Lung (tissue), 12 donors: ENCODE measurements around the gene OR4N2. TPM values are rescaled to one million over a fixed set of nuclear protein-coding genes. Genes with fewer than 3 reads are reported as not detected.
"Not testable (repeated sequence)": the region's sequence is repeated elsewhere in the genome, so short reads cannot be mapped to it uniquely, and the experiment has no call there.

Experiments
- ATAC-seq: fragments of 200-7000 bp; cut with Tn5 transposase; one replicate; pipeline ENCODE4 v1.9.1; 2020; ENCODE audit warnings: moderate number of reproducible peaks; ENCODE audit not compliant: insufficient read depth, low FRiP score
- DNase-seq, 3 donors: peaks; one replicate each; pipeline ENCODE4 v3.0.0-alpha.2; 2013 to 2017
- H3K27ac ChIP-seq, 2 donors: one replicate each; pipeline ENCODE4 v1.5.1; 2013; ENCODE audit warnings: mild to moderate bottlenecking in 2 of 2, moderate library complexity in 2 of 2, control low read depth in 1 of 2, inconsistent platforms in 1 of 2, low read depth in 1 of 2, low read length in 1 of 2
- H3K27me3 ChIP-seq, 3 donors: one replicate each; pipeline ENCODE4 v1.5.1; 2013; ENCODE audit warnings: low read length in 2 of 3; ENCODE audit not compliant: control insufficient read depth in 3 of 3, insufficient read depth in 3 of 3
- H3K36me3 ChIP-seq, 4 donors: one replicate each; pipeline ENCODE4 v1.5.1; 2013; ENCODE audit warnings: low read length in 4 of 4, mild to moderate bottlenecking in 1 of 4, moderate library complexity in 1 of 4; ENCODE audit not compliant: control insufficient read depth in 4 of 4, insufficient read depth in 4 of 4
- H3K4me1 ChIP-seq, 5 donors: one replicate each; pipeline ENCODE4 v1.5.1; 2013; ENCODE audit warnings: low read length in 5 of 5, mild to moderate bottlenecking in 2 of 5, moderate library complexity in 1 of 5; ENCODE audit not compliant: control insufficient read depth in 5 of 5, insufficient read depth in 5 of 5
- H3K4me3 ChIP-seq: one replicate; pipeline ENCODE4 v1.5.1; 2013; ENCODE audit warnings: mild to moderate bottlenecking, control low read depth, moderate library complexity
- H3K9ac ChIP-seq, 2 donors: one replicate each; pipeline ENCODE4 v1.5.1; 2013; ENCODE audit warnings: low read length in 2 of 2, control low read depth in 1 of 2; ENCODE audit not compliant: insufficient read depth in 1 of 2
- H3K9me3 ChIP-seq, 4 donors: one replicate each; pipeline ENCODE4 v1.5.1; 2013; ENCODE audit warnings: low read length in 3 of 4, mild to moderate bottlenecking in 1 of 4, moderate library complexity in 1 of 4; ENCODE audit not compliant: control insufficient read depth in 4 of 4, insufficient read depth in 3 of 4
- WGBS, 2 donors: extraction: QIAGEN DNeasy Blood & Tissue Kit; methylation state at CpG; one replicate each; pipeline ENCODE4 v1.1.7; 2013; 5-methylcytosine and 5-hydroxymethylcytosine counted together
- polyA plus RNA-seq, 2 donors: library from polyadenylated mRNA; stranded (reverse); fragments of 200-250 nt; gene quantifications; one replicate each; pipeline ENCODE4 v1.2.1, GENCODE V29; 2013
- total RNA-seq, 2 donors: library from RNA; depleted of rRNA in 1 of 2; stranded (reverse); fragments of >200 nt in 1 of 2; gene quantifications; one replicate each; pipeline ENCODE4 v1.2.1, GENCODE V29; 2014 to 2021
- TF ChIP-seq, protein P1 (sequence below): IDR thresholded peaks from 2 replicates; pipeline ENCODE4 v1.5.1; 2012; ENCODE audit warnings: mild to moderate bottlenecking; ENCODE audit errors: control extremely low read depth, extremely low read depth
- donor health status: control.
- donor health status: control.
- donor health status: Bipolar disorder and iron deficiency.
- donor health status: healthy.
- donor health status: DM: yes; HTN: yes; CAD: no.

Gene OR4N2
- total and polyA plus RNA-seq, 4 donors, result 0.02 TPM; not detected in 3

DNA sequence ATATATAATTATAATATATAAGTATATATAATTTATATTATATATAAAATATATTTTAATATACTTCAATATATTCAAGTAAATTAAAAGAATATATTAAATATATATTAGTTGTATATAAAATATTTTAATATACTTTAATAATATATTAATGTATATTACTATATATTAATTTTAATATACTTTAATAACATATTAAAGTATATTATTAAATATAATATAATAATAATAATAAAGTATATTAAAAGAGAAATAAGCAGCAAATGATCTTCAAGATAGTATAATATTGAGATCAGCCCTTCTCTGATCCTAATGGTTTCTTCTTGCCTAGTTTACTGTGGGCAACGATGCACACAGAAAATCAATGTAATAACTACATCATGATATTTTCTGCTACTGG, 28.0 kb upstream of the OR4N2 start:
- no peaks in the 10 kb centered on the region for H3K4me1 ChIP-seq
- 74% methylated on average over 1 of the region's 1 CpG for WGBS, 2 donors

DNA sequence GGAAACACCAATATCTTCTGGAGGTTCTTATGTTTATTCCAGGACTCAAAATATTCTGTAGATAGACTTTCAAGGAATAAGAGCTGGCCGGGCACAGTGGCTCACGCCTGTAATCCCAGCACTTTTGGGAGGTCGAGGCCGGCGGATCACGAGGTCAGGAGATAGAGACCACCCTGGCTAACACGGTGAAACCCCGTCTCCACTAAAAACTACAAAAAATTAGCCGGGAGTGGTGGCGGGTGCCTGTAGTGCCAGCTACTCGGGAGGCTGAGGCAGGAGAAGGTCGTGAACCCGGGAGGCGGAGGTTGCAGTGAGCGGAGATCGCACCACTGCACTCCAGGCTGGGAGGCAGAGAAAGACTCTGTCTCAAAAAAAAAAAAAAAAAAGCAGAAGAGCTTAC, 17.7 kb upstream of the OR4N2 start:
- not testable (repeated sequence) for ATAC-seq, H3K36me3 ChIP-seq, H3K4me3 ChIP-seq, H3K9ac ChIP-seq, H3K9me3 ChIP-seq, H3K27ac ChIP-seq, H3K4me1 ChIP-seq, DNase-seq, H3K27me3 ChIP-seq
- WGBS, 2 donors, result 84 to 85% methylated on average over 16 of the region's 16 CpGs

More for the DNA sequence above, 28.0 kb upstream of the OR4N2 start:
- no peak for ATAC-seq
- Histone ChIP-seq H3K4me3 (no peak overlapping the region), H3K36me3 (no peaks in the 10 kb centered on the region), H3K9me3 (peaks cover 0 to 20% (median 7%) of the 10 kb centered on the region in 4 donors), H3K9ac (no peak overlapping the region), H3K27me3 (no peaks in the 10 kb centered on the region), H3K27ac (no peak overlapping the region)
- DNase-seq, result no peak
- TF ChIP-seq, protein P1, sequence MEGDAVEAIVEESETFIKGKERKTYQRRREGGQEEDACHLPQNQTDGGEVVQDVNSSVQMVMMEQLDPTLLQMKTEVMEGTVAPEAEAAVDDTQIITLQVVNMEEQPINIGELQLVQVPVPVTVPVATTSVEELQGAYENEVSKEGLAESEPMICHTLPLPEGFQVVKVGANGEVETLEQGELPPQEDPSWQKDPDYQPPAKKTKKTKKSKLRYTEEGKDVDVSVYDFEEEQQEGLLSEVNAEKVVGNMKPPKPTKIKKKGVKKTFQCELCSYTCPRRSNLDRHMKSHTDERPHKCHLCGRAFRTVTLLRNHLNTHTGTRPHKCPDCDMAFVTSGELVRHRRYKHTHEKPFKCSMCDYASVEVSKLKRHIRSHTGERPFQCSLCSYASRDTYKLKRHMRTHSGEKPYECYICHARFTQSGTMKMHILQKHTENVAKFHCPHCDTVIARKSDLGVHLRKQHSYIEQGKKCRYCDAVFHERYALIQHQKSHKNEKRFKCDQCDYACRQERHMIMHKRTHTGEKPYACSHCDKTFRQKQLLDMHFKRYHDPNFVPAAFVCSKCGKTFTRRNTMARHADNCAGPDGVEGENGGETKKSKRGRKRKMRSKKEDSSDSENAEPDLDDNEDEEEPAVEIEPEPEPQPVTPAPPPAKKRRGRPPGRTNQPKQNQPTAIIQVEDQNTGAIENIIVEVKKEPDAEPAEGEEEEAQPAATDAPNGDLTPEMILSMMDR, result no peak

DNA sequence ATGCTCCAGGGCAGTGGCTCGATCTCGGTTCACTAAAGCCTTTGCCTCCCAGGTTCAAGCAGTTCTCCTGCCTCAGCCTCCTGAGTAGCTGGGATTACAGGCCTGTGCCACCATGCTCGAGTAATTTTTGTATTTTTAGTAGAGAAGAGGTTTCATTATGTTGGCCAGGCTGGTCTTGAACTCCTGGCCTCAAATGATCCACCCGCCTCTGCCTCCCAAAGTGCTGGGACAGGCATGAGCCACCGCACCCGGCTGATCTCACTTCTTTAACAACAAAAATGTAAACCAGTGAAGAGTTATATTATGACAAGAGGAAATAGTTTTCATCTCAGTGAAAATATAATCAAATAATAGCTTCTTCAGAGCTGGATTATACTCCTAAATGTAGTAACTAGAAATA, 16.3 kb upstream of the OR4N2 start:
- 72 to 80% methylated on average over 6 of the region's 6 CpGs for WGBS, 2 donors
- H3K36me3 ChIP-seq, H3K4me3 ChIP-seq, H3K27ac ChIP-seq, H3K9ac ChIP-seq, H3K4me1 ChIP-seq, H3K9me3 ChIP-seq, H3K27me3 ChIP-seq, DNase-seq, ATAC-seq: not testable (repeated sequence)

DNA sequence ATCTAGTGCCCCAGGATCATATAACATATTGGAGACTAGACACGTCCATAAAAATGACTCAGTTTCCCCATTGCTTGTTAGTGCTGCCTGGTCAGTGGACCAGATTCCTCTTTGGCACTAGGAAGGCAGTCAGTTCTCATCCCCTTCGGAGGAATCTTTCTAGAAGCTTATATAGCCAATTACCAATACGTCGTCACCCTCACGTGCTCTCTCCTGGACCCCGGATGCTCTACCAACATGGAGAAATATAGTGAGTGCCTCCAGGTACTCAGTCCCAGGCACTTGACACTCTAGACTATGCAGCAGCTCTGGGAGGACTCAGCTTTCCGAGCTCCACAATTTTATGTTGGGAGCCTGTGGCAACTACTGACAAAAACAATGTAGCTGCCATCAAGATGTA, 15.4 kb upstream of the OR4N2 start:
- not testable (repeated sequence) for H3K27ac ChIP-seq, H3K27me3 ChIP-seq, H3K4me1 ChIP-seq, H3K4me3 ChIP-seq, DNase-seq, ATAC-seq, H3K9me3 ChIP-seq, H3K9ac ChIP-seq, H3K36me3 ChIP-seq
- WGBS, 2 donors, result 63 to 78% methylated on average over 7 of the region's 7 CpGs

DNA sequence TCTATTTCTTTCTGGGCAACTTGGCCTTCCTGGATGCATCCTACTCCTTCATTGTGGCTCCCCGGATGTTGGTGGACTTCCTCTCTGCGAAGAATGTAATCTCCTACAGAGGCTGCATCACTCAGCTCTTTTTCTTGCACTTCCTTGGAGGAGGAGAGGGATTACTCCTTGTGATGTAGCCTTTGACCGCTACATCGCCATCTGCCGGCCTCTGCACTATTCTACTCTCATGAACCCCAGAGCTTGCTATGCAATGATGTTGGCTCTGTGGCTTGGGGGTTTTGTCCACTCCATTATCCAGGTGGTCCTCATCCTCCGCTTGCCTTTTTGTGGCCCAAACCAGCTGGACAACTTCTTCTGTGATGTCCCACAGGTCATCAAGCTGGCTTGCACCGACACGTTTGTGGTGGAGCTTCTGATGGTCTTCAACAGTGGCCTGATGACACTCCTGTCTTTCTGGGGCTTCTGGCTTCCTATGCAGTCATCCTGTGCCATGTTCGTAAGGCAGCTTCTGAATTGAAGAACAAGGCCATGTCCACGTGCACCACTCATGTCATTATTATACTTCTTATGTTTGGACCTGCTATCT, 7.0 kb upstream of the OR4N2 start:
- not testable (repeated sequence) for H3K9ac ChIP-seq

More for the DNA sequence above, 7.0 kb upstream of the OR4N2 start:
- H3K4me3 ChIP-seq, H3K27ac ChIP-seq, H3K36me3 ChIP-seq, H3K9me3 ChIP-seq, H3K4me1 ChIP-seq, H3K27me3 ChIP-seq, DNase-seq, ATAC-seq: not testable (repeated sequence)
- WGBS, 2 donors, result 74 to 76% methylated on average over 10 of the region's 10 CpGs
